ENCODE data around the gene TREH.

DNA sequence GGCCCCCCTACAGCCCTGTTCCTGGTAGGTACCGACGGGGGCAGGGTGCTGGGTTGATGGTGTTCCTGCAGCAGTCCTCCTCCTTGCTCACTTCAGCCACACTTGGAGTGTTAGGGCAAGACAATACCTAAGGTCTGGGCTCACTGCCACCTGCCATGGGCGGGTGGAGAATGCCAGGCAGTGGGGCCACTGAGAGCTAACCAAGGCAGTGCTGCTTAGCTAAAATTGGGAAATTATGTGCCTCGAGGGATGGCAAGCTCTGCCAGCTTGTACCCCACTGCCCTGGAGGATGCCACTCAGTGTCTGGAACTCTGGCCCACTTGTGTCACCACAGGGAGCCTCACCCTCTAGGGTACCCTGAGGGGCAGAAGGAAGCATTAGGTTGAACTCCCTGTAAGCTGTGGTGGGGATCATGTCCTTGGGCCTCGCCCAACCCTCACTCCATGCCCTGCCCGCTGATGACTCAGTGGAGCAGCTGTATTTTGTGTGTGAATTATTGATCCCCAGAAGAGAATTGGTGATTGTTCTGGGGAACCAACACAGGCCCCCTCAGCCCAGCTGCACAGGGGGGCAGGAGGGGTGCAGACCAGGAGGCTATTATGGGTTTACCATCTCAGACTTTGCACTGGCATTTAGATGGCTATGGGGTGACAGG is 54.3 kb downstream of the TREH start:
- TF ChIP-seq, protein P1, sequence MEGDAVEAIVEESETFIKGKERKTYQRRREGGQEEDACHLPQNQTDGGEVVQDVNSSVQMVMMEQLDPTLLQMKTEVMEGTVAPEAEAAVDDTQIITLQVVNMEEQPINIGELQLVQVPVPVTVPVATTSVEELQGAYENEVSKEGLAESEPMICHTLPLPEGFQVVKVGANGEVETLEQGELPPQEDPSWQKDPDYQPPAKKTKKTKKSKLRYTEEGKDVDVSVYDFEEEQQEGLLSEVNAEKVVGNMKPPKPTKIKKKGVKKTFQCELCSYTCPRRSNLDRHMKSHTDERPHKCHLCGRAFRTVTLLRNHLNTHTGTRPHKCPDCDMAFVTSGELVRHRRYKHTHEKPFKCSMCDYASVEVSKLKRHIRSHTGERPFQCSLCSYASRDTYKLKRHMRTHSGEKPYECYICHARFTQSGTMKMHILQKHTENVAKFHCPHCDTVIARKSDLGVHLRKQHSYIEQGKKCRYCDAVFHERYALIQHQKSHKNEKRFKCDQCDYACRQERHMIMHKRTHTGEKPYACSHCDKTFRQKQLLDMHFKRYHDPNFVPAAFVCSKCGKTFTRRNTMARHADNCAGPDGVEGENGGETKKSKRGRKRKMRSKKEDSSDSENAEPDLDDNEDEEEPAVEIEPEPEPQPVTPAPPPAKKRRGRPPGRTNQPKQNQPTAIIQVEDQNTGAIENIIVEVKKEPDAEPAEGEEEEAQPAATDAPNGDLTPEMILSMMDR (IDR thresholded peaks at IDR 0.05; ENCODE audit: low read depth, low read length): no peak
- TF ChIP-seq POLR2A (IDR thresholded peaks at IDR 0.05; ENCODE audit: extremely low read depth, insufficient read length): no peak
- TF ChIP-seq, protein P2, sequence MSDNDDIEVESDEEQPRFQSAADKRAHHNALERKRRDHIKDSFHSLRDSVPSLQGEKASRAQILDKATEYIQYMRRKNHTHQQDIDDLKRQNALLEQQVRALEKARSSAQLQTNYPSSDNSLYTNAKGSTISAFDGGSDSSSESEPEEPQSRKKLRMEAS (IDR thresholded peaks at IDR 0.05; ENCODE audit: low read depth, low read length): no peak

All from NB4 (cell line).